ENCODE measurements around the gene ANK2. TPM values are rescaled to one million over a fixed set of nuclear protein-coding genes. Genes with fewer than 3 reads are reported as not detected.

Gene ANK2
- total RNA-seq, 4 donors from 2014 or later = 13.7 to 47.4 (median 30.5) TPM

GRCh38 chr4:113069212-113069892 is 19.9 kb downstream of the ANK2 start:
- no peak for TF ChIP-seq POLR2AphosphoS5 (IDR thresholded peaks at IDR 0.05)
- TF ChIP-seq POLR2A (IDR thresholded peaks at IDR 0.05) = no peak
- TF ChIP-seq EP300 (IDR thresholded peaks at IDR 0.05; ENCODE audit: low read depth) = no peak
- no peak for TF ChIP-seq CTCF (IDR thresholded peaks at IDR 0.05)
- WGBS, 2 donors (ENCODE audit: low coverage in 1 of 2) = 77 to 78% methylated on average over 7 of the region's 7 CpGs
- DNase-seq = no peak
- Histone ChIP-seq H3K9me3 (no peaks in the 10 kb centered on the region), H3K36me3 (no peaks in the 10 kb centered on the region), H3K27ac (no peak overlapping the region), H3K4me3 (no peak overlapping the region), H3K4me1 (no peaks in the 10 kb centered on the region), H3K27me3 (no peaks in the 10 kb centered on the region)
- intact Hi-C loops (cut with DNase I; ENCODE audit: low total_unique reads) (no loop called here), in situ Hi-C loops (cut with MboI; ENCODE audit: low pct_ligation_motif_present in 1 of 4, low pct_unique_long_range_greater_than_20kb in 1 of 4, low sequenced_read_pairs in 3 of 4) (no loop called here)

GRCh38 chr4:113070755-113071154 is 21.3 kb downstream of the ANK2 start:
- H3K4me1 ChIP-seq = no peaks in the 10 kb centered on the region
- intact Hi-C loops (cut with DNase I; ENCODE audit: low total_unique reads) (no loop called here), in situ Hi-C loops (cut with MboI; ENCODE audit: low pct_ligation_motif_present in 1 of 4, low pct_unique_long_range_greater_than_20kb in 1 of 4, low sequenced_read_pairs in 3 of 4) (no loop called here)
- H3K27ac ChIP-seq = no peak overlapping the region
- H3K4me3 ChIP-seq = no peak overlapping the region
- WGBS, 2 donors (ENCODE audit: low coverage in 1 of 2) = 69 to 73% methylated on average over 2 of the region's 2 CpGs
- TF ChIP-seq CTCF (IDR thresholded peaks at IDR 0.05) = no peak
- TF ChIP-seq POLR2AphosphoS5 (IDR thresholded peaks at IDR 0.05) = no peak
- TF ChIP-seq EP300 (IDR thresholded peaks at IDR 0.05; ENCODE audit: low read depth) = no peak
- TF ChIP-seq POLR2A (IDR thresholded peaks at IDR 0.05) = no peak
- no peaks in the 10 kb centered on the region for H3K36me3 ChIP-seq
- H3K27me3 ChIP-seq = no peaks in the 10 kb centered on the region
- H3K9me3 ChIP-seq = no peaks in the 10 kb centered on the region
- DNase-seq = no peak

- WGBS, 2 donors (ENCODE audit: low coverage in 1 of 2) = 94 to 100% methylated on average over 3 to 4 of the region's 4 CpGs
- no peaks in the 10 kb centered on the region for H3K4me1 ChIP-seq
- H3K27ac ChIP-seq = no peak overlapping the region
- no peak for TF ChIP-seq EP300 (IDR thresholded peaks at IDR 0.05; ENCODE audit: low read depth)
- no peak overlapping the region for H3K4me3 ChIP-seq
- no peaks in the 10 kb centered on the region for H3K9me3 ChIP-seq
- in situ Hi-C loops (cut with MboI; ENCODE audit: low pct_ligation_motif_present in 1 of 4, low pct_unique_long_range_greater_than_20kb in 1 of 4, low sequenced_read_pairs in 3 of 4) = no loop called here
- no peak for DNase-seq
- intact Hi-C loops (cut with DNase I; ENCODE audit: low total_unique reads) = no loop called here
- H3K36me3 ChIP-seq = no peaks in the 10 kb centered on the region
- H3K27me3 ChIP-seq = no peaks in the 10 kb centered on the region
Observed at GRCh38 chr4:113071274-113071673, 21.8 kb downstream of the ANK2 start.

GRCh38 chr4:113071805-113072204 is 22.4 kb downstream of the ANK2 start:
- intact Hi-C loops (cut with DNase I; ENCODE audit: low total_unique reads) = no loop called here

More at GRCh38 chr4:113071805-113072204, 22.4 kb downstream of the ANK2 start:
- Histone ChIP-seq H3K9me3 (no peaks in the 10 kb centered on the region), H3K27me3 (no peaks in the 10 kb centered on the region), H3K4me1 (no peaks in the 10 kb centered on the region), H3K36me3 (no peaks in the 10 kb centered on the region), H3K27ac (no peak overlapping the region), H3K4me3 (no peak overlapping the region)
- DNase-seq = no peak
- 68 to 100% methylated on average over 1 to 2 of the region's 2 CpGs for WGBS, 2 donors (ENCODE audit: low coverage in 1 of 2)
- TF ChIP-seq POLR2AphosphoS5 (IDR thresholded peaks at IDR 0.05) = no peak
- no peak for TF ChIP-seq CTCF (IDR thresholded peaks at IDR 0.05)
- no peak for TF ChIP-seq EP300 (IDR thresholded peaks at IDR 0.05; ENCODE audit: low read depth)
- TF ChIP-seq POLR2A (IDR thresholded peaks at IDR 0.05) = no peak
- in situ Hi-C loops (cut with MboI; ENCODE audit: low pct_ligation_motif_present in 1 of 4, low pct_unique_long_range_greater_than_20kb in 1 of 4, low sequenced_read_pairs in 3 of 4) = no loop called here
